NCI-H2081 treated with DMSO at 0.1 percent for 48 hours (cell line): Measurements from ENCODE around the gene FRMD4A.
"Not testable (repeated sequence)": the region's sequence is repeated elsewhere in the genome, so short reads cannot be mapped to it uniquely, and the experiment has no call there.

Source experiments
- DNase-seq: peaks from one replicate; lab custom pipeline; 2025; lab: John Stamatoyannopoulos, UW

Gene FRMD4A

GRCh38 chr10:14146025-14146424 is 184.7 kb downstream of the FRMD4A start:
- no peak for DNase-seq

GRCh38 chr10:14144451-14144850 is 186.3 kb downstream of the FRMD4A start:
- no peak for DNase-seq

- no peak for DNase-seq
Measured at GRCh38 chr10:14142606-14143250, 188.0 kb downstream of the FRMD4A start.

GRCh38 chr10:14141283-14141682 is 189.4 kb downstream of the FRMD4A start:
- no peak for DNase-seq

- DNase-seq = no peak
Measured at GRCh38 chr10:14137391-14137790, 193.3 kb downstream of the FRMD4A start.

GRCh38 chr10:14135196-14135595 is 195.5 kb downstream of the FRMD4A start:
- not testable (repeated sequence) for DNase-seq

- no peak for DNase-seq
Measured at GRCh38 chr10:14134275-14134674, 196.4 kb downstream of the FRMD4A start.

GRCh38 chr10:14131261-14131960 is 199.3 kb downstream of the FRMD4A start:
- DNase-seq = no peak

- no peak for DNase-seq
Measured at GRCh38 chr10:14129770-14130169, 201.0 kb downstream of the FRMD4A start.

GRCh38 chr10:14128519-14128918 is 202.2 kb downstream of the FRMD4A start:
- DNase-seq = no peak

GRCh38 chr10:14126697-14127440 is 203.9 kb downstream of the FRMD4A start:
- no peak for DNase-seq

GRCh38 chr10:14125564-14125963 is 205.2 kb downstream of the FRMD4A start:
- DNase-seq = no peak

- DNase-seq = no peak
Measured at GRCh38 chr10:14124941-14125340, 205.8 kb downstream of the FRMD4A start.

- DNase-seq = no peak
Measured at GRCh38 chr10:14123139-14123538, 207.6 kb downstream of the FRMD4A start.

- DNase-seq = no peak
Measured at GRCh38 chr10:14120812-14121211, 209.9 kb downstream of the FRMD4A start.

GRCh38 chr10:14118953-14119352 is 211.8 kb downstream of the FRMD4A start:
- DNase-seq = no peak

GRCh38 chr10:14116837-14117236 is 213.9 kb downstream of the FRMD4A start:
- no peak for DNase-seq

- DNase-seq = no peak
Measured at GRCh38 chr10:14116021-14116420, 214.7 kb downstream of the FRMD4A start.

GRCh38 chr10:14114791-14115190 is 215.9 kb downstream of the FRMD4A start:
- DNase-seq = no peak

GRCh38 chr10:14112056-14112455 is 218.7 kb downstream of the FRMD4A start:
- no peak for DNase-seq

- DNase-seq = no peak
Measured at GRCh38 chr10:14111208-14111607, 219.5 kb downstream of the FRMD4A start.

GRCh38 chr10:14106828-14107227 is 223.9 kb downstream of the FRMD4A start:
- no peak for DNase-seq

GRCh38 chr10:14102056-14102455 is 228.7 kb downstream of the FRMD4A start:
- no peak for DNase-seq
